ENCODE data around the gene FILIP1L. TPM values are rescaled to one million over a fixed set of nuclear protein-coding genes. Genes with fewer than 3 reads are reported as not detected.

FILIP1L gene
- total and polyA plus RNA-seq, 2 of the 8 experiments (the other 6 are each of a cell fraction or from before 2014, with no cell fraction given) = 0.06 to 0.09 TPM

- TF ChIP-seq CHD7 (IDR thresholded peaks at IDR 0.05; ENCODE audit: insufficient replicate concordance, low read length) = no peak
- no peak for TF ChIP-seq RFX5 (IDR thresholded peaks at IDR 0.05; ENCODE audit: borderline replicate concordance, low read depth, low read length)
- no peak for TF ChIP-seq TAF7 (optimal IDR thresholded peaks at IDR 0.05; ENCODE audit: borderline replicate concordance, low read depth, low read length)
- TF ChIP-seq POLR2A (IDR thresholded peaks at IDR 0.05; ENCODE audit: control extremely low read depth in 1 of 2, low read depth in 2 of 2, low read length in 2 of 2) = no peak
- no peak for TF ChIP-seq TBP (IDR thresholded peaks at IDR 0.05; ENCODE audit: low read depth, low read length)
- TF ChIP-seq EGR1 (IDR thresholded peaks at IDR 0.05; ENCODE audit: borderline replicate concordance, low read depth, low read length) = no peak
- no peak for TF ChIP-seq E2F6 (IDR thresholded peaks at IDR 0.05)
- TF ChIP-seq CBX5 (IDR thresholded peaks at IDR 0.05; ENCODE audit: low read depth, low read length) = no peak
Observed at GRCh38 chr3:99836681-99837080, 277.6 kb downstream of the FILIP1L start (continued).

All from H1 (cell line).